Fibroblast of skin of right biceps (primary cell): Measurements from ENCODE around the gene KIT.

Experiments
- DNase-seq: peaks from one replicate; pipeline ENCODE4 v3.0.0-alpha.2; 2013

Gene KIT

GRCh38 chr4:54661169-54661568, 3.4 kb downstream of the KIT start:
- DNase-seq, result peak; percentile 82

DNA sequence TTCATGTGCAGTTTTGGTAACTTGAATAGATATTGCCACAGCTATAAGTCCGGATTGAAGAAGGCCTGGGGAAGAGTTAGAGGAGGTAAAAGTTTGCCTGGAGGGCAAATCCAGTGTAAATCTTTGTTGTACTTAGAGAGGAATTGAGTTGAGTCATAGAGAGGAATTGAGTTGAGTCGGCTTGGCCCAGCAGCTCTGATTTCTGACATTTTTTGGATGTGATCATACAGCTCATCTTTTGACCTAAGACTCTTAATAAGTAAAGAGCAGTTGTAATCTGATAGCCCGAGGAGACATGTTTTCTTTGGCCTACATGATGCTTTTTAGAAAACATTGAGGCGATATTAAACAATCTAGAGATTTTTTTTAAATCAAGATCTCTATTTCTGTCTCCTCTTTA, 3.9 kb downstream of the KIT start:
- peak; percentile 96 for DNase-seq

GRCh38 chr4:54662123-54662522, 4.4 kb downstream of the KIT start:
- DNase-seq, result no peak

DNA sequence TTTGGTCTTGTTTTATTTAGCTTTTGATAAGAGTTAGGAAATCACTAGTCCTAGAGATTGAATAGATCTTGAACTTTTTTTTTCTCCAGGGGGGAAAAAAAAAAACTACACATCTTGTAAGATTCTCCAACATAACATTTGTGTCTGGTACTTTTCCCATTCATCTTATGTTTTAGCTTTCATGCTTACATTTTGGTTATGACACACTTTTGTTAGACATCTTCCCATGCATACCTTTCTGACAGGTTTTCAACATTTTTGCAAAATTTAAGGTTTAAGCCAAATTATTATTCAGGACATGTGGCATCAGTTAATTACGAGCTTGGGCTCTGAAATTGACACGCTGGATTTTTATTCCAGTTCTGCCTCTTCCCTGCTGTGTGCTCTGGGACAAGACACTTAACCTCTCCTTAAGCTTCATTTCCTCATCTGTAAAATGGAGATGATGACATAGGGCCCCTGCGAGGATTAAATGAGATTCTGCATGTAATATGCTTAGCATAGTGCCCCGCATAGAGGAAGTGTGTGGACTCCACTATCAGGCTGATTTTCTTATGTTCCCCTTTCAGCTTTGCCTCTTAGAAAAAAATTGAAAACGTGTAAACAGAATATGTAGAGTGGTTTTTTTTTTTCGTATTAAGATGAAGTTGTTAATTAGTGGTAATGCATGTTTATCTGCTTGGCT, 5.3 kb downstream of the KIT start:
- DNase-seq, result peak; percentile 27

- DNase-seq, result no peak
Measured at GRCh38 chr4:54664400-54664799, 6.6 kb downstream of the KIT start.

DNA sequence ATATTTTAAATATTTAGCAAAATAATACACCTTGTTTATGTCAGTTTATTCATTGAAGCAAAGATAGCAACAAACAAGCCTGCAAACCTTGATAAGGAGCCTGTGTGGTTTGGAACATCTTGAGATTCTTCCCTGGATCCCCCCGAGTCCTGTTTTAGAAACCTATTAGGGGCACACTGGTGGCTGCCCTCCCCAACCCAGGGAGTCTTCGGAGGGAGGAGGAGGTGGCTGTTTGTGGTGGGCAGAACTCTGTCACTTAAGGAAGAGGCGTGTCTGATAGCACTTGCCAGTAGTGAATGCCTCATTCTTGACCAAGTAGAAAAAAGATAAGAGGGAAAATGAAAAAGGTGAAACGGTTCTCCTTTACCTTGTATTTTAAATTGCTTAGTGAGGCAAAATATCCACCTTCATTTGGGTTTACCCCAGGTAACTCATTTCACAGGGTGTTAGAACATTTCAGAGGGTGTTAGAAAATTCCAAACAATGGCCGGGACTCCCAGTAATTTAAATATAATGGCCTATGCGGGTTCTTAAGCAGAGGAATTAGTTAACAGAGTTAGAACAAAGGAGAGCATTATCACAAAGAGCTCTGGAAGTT, 10.4 kb downstream of the KIT start:
- no peak for DNase-seq

GRCh38 chr4:54669831-54670230, 12.1 kb downstream of the KIT start:
- no peak for DNase-seq

DNA sequence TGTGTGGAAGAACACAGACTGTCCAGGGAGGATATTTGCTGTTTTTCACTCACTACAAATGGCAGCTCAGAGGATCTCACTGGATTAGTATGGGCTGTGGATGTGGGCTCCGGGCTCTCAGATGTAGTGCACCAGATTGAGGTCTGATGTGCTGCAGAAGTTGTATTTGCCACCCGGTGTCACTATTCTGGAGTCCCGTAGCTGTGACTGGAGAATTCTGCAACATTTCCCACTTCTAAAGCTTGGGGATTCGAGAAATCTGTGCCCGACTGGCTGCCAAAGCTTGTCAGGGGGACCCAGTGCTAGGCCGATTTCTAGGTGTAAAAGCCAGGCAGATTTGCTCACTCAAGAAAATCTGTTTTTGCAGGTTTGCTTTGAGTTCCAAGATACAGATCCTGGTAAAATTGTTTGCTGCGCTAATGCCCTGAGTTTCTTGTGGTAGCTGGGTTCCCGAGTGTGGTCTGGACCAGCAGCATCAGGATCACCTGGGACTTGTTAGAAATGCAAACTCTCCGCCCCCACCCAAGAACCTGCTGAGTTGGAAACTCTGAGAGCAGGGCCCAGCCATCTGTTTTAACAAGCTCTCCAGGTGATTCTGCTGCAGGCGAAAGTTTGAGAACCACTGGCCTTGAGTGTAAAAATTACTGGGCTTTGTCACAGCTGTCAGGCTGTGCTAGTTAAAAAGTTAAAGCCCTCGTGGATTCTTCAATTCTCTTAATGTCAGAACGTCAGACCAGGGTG, 18.1 kb downstream of the KIT start:
- no peak for DNase-seq

DNA sequence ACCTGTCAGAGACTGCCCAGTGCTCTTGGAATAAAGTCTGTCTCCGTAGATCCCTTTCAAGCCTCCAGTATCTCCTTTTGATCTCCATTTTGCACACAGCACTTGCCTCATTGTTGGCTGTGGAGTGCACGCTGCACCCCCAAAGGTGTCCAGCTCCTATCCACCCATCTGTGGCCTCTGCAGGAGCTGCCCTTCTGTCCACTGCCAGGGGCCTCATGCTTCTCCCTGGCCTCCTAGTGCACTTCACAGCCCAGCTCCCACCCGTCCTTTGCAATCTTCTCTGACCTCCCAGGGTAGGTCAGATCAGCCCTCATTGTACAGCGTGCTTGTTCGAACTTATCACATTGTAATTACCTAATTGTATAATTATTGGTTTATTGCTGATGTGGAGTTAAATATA, 18.9 kb downstream of the KIT start:
- DNase-seq, result no peak

DNA sequence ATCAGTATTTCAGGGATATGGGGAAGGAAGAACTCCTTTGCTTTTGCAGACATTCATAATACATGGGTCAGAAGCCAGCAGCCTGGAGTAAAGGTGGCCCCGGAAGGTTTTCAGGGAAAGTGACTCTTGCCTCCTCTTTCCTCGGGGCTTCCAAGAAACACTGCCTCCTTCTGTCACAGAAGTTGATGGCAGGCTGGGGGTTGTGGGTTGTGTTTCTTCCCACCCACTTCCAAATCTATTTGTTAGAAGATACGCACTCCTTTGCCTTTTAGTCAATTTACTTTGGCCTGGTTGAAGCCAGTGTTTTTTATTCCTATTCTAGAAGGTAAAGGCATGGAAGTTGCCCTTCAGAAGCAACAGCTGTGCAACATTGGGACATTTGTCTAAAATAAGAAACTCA, 19.7 kb downstream of the KIT start:
- no peak for DNase-seq

- no peak for DNase-seq
Measured at GRCh38 chr4:54677853-54678650, 20.3 kb downstream of the KIT start.

- no peak for DNase-seq
Measured at GRCh38 chr4:54678826-54679225, 21.1 kb downstream of the KIT start.

DNA sequence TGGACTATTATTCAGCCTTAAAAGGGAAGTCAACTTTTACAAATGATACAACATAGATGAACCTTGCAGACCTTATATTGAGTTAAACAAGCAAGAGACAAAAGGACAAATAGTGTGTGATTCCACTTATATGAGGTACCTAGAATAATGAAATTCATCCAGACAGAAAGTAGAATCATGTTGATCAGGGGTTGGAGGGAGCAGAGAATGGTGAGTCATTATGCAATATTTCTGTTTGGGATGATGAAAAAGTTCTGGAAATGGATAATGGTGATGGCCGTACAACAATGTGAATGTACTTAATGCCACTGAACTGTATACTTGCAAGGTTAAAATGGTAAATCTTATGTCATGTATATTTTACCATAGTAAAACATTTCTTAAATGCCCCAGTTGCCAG, 22.1 kb downstream of the KIT start:
- DNase-seq, result no peak

GRCh38 chr4:54683616-54684346, 26.0 kb downstream of the KIT start:
- peak; percentile 23 for DNase-seq

- no peak for DNase-seq
Measured at GRCh38 chr4:54685810-54686209, 28.1 kb downstream of the KIT start.

GRCh38 chr4:54687887-54688841, 30.4 kb downstream of the KIT start:
- peak; percentile 89 for DNase-seq

- no peak for DNase-seq
Measured at GRCh38 chr4:54695337-54695736, 37.6 kb downstream of the KIT start.

DNA sequence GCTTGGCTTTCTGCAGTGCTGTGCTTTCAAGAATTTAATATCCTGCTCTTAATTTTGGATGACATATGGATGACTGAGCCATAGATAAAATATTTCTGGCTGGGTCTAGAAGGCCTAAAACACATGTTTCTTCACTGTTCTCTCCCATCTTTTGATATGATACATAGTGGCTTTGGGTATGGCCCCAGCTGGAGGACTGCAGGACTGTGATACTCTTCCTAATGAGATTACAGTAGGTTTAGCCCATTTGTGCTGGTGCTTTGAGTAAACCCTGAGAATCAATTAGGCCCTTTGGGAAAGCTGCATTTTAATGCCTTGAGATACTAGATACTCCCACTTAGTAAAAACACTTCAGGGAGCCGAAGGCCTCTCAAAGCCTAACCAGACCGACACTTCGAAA, 38.0 kb downstream of the KIT start:
- peak; percentile 6 for DNase-seq

DNA sequence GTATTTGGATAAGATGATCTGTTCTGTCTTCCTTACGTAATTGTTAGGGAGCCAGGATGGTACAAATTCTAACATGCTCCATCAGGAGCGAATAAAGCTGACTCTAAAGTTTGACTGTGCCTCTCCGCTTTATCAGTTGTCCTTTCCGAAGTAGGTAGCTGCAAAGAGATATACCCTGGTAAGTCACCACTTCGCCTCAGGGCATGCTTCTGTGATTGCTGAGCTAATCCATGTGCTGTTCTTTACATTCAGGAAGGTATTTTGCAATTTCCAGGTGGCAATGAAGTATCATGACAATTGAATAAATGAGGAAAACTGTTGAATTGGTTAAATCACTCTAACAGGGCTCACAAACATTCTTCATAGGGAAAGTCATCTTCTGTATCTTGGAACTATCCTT, 38.9 kb downstream of the KIT start:
- DNase-seq, result no peak

DNA sequence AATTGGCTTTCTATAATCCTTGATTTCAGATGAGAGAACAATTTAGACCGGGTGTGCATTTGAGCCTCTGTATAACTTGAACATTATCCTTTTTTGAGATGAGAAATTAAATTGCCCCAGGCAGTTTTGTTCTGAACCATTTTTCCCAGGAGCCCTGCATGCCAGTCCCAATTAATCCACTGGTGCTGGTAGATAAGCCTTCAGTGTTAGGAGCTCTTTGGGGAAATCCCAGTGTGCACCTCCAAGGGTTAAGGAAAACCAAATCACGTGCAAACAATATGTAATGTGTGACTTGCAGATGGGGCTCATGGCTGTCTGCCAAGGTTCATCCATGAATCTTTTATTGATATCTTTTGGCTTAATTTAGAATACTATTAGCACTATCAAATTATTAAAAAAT, 43.2 kb downstream of the KIT start:
- no peak for DNase-seq

- no peak for DNase-seq
Measured at GRCh38 chr4:54703182-54703581, 45.4 kb downstream of the KIT start.

GRCh38 chr4:54707406-54707805, 49.6 kb downstream of the KIT start:
- DNase-seq, result no peak
